ENCODE measurements around the gene CNNM2. TPM values are rescaled to one million over a fixed set of nuclear protein-coding genes. Genes with fewer than 3 reads are reported as not detected.

Gene CNNM2
- total RNA-seq, 2 donors from 2014 or later = 14.7 to 17.9 TPM

DNA sequence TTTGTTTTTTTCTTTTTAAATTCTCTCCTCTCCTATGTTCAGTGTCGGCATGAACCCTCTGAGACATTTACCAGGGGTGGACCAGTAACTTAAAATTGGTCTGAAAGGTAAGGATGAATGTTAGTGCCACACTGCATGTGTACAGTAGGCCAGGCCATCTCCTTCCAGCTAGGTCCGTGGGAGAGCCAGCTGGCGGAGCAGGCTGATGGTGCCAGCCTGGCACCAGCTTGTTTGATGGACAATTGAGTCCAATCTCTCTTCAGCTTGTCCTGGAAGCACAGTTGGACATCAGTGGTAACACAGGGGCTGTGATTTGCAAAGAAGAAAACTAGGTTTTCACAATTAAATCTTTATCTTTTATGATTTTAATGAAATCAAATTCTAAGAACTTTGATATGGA lies 136.5 kb downstream of the CNNM2 start:
- Mint-ChIP-seq H3K4me3 (no peak overlapping the region), H3K9me3 (no peaks in the 10 kb centered on the region), H3K27me3 (ENCODE audit: insufficient read depth) (no peaks in the 10 kb centered on the region), H3K36me3 (ENCODE audit: low read depth) (peaks cover 6% of the 10 kb centered on the region), H3K4me1 (peaks cover 6% of the 10 kb centered on the region), H3K27ac (no peak overlapping the region)
- H3K9me3 ChIP-seq (ENCODE audit: control insufficient read depth, low read length) = no peaks in the 10 kb centered on the region
- H3K36me3 ChIP-seq (ENCODE audit: control insufficient read depth, insufficient read depth, low read length) = no peaks in the 10 kb centered on the region
- no peaks in the 10 kb centered on the region for H3K27me3 ChIP-seq (ENCODE audit: control insufficient read depth, insufficient read depth, low read length, poor library complexity, severe bottlenecking)
- 83 to 89% methylated on average over 1 to 3 of the region's 3 CpGs for WGBS, 2 experiments (ENCODE audit: insufficient coverage in 1 of 2, insufficient read length in 1 of 2)
- TF ChIP-seq, protein P1, sequence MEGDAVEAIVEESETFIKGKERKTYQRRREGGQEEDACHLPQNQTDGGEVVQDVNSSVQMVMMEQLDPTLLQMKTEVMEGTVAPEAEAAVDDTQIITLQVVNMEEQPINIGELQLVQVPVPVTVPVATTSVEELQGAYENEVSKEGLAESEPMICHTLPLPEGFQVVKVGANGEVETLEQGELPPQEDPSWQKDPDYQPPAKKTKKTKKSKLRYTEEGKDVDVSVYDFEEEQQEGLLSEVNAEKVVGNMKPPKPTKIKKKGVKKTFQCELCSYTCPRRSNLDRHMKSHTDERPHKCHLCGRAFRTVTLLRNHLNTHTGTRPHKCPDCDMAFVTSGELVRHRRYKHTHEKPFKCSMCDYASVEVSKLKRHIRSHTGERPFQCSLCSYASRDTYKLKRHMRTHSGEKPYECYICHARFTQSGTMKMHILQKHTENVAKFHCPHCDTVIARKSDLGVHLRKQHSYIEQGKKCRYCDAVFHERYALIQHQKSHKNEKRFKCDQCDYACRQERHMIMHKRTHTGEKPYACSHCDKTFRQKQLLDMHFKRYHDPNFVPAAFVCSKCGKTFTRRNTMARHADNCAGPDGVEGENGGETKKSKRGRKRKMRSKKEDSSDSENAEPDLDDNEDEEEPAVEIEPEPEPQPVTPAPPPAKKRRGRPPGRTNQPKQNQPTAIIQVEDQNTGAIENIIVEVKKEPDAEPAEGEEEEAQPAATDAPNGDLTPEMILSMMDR (conservative IDR thresholded peaks at IDR 0.05) = no peak
- H3K4me3 ChIP-seq (ENCODE audit: low read length) = no peak overlapping the region
- H3K4me1 ChIP-seq (ENCODE audit: control insufficient read depth, insufficient read depth, low read length) = no peaks in the 10 kb centered on the region
- no peak overlapping the region for H3K27ac ChIP-seq (ENCODE audit: low read depth, low read length)
- DNase-seq = no peak
- H3K9ac ChIP-seq (ENCODE audit: extremely low read depth, low read length, poor library complexity, severe bottlenecking) = no peak overlapping the region

DNA sequence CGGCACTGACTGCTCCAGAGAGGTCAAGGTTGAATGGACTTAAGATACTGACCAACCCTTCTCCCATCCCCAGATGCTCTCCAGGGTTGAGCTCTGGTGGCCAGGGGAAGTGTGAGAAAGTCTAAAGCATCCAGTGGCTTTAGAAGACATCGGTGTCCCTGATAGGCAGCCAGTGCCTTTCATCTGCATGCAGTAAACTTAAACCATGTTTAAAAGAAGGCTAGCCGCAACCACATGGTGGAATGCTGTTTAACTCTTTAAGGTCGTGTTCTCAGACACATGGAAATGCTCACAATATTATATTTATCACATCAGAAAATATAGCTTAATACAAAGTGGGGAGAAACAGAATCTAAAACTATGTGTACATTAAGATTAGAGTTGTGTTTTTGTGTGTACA lies 137.0 kb downstream of the CNNM2 start:
- WGBS, 2 experiments (ENCODE audit: insufficient coverage in 1 of 2, insufficient read length in 1 of 2) = 92% methylated on average over 1 to 4 of the region's 4 CpGs
- H3K4me1 Mint-ChIP-seq = peaks cover 6% of the 10 kb centered on the region
- no peak overlapping the region for H3K4me3 Mint-ChIP-seq
- no peak overlapping the region for H3K4me3 ChIP-seq (ENCODE audit: low read length)
- no peaks in the 10 kb centered on the region for H3K36me3 ChIP-seq (ENCODE audit: control insufficient read depth, insufficient read depth, low read length)
- no peaks in the 10 kb centered on the region for H3K4me1 ChIP-seq (ENCODE audit: control insufficient read depth, insufficient read depth, low read length)
- H3K27me3 Mint-ChIP-seq (ENCODE audit: insufficient read depth) = no peaks in the 10 kb centered on the region
- no peaks in the 10 kb centered on the region for H3K9me3 Mint-ChIP-seq
- TF ChIP-seq, protein P1 (conservative IDR thresholded peaks at IDR 0.05) = no peak
- no peak overlapping the region for H3K9ac ChIP-seq (ENCODE audit: extremely low read depth, low read length, poor library complexity, severe bottlenecking)
- H3K36me3 Mint-ChIP-seq (ENCODE audit: low read depth) = peaks cover 6% of the 10 kb centered on the region
- no peak for DNase-seq
- H3K9me3 ChIP-seq (ENCODE audit: control insufficient read depth, low read length) = no peaks in the 10 kb centered on the region
- H3K27ac Mint-ChIP-seq = no peak overlapping the region
- H3K27me3 ChIP-seq (ENCODE audit: control insufficient read depth, insufficient read depth, low read length, poor library complexity, severe bottlenecking) = no peaks in the 10 kb centered on the region
- no peak overlapping the region for H3K27ac ChIP-seq (ENCODE audit: low read depth, low read length)

- H3K4me1 ChIP-seq (ENCODE audit: control insufficient read depth, insufficient read depth, low read length) = no peaks in the 10 kb centered on the region
- Mint-ChIP-seq H3K4me3 (no peak overlapping the region), H3K4me1 (peaks cover 6% of the 10 kb centered on the region), H3K27me3 (ENCODE audit: insufficient read depth) (no peaks in the 10 kb centered on the region), H3K27ac (no peak overlapping the region), H3K9me3 (no peaks in the 10 kb centered on the region), H3K36me3 (ENCODE audit: low read depth) (peaks cover 6% of the 10 kb centered on the region)
- no peak for DNase-seq
- TF ChIP-seq, protein P1 (conservative IDR thresholded peaks at IDR 0.05) = no peak
- 92 to 99% methylated on average over 2 to 3 of the region's 3 CpGs for WGBS, 2 experiments (ENCODE audit: insufficient coverage in 1 of 2, insufficient read length in 1 of 2)
- H3K9ac ChIP-seq (ENCODE audit: extremely low read depth, low read length, poor library complexity, severe bottlenecking) = no peak overlapping the region
- no peaks in the 10 kb centered on the region for H3K36me3 ChIP-seq (ENCODE audit: control insufficient read depth, insufficient read depth, low read length)
- no peaks in the 10 kb centered on the region for H3K27me3 ChIP-seq (ENCODE audit: control insufficient read depth, insufficient read depth, low read length, poor library complexity, severe bottlenecking)
- H3K4me3 ChIP-seq (ENCODE audit: low read length) = no peak overlapping the region
- H3K9me3 ChIP-seq (ENCODE audit: control insufficient read depth, low read length) = no peaks in the 10 kb centered on the region
- H3K27ac ChIP-seq (ENCODE audit: low read depth, low read length) = no peak overlapping the region
These were observed 139.9 kb downstream of the CNNM2 start for GRCh38 chr10:103058034-103058433.
